Smooth muscle cell (in vitro differentiated cells): ENCODE data around the gene TMEM203. TPM values are rescaled to one million over a fixed set of nuclear protein-coding genes. Genes with fewer than 3 reads are reported as not detected.

Source experiments
- DNase-seq: peaks from one replicate; lab custom pipeline; 2025; ENCODE audit not compliant: unreplicated experiment; lab: John Stamatoyannopoulos, UW
- H2AFZ ChIP-seq: fragments of 200-600 bp; sonication (generic); 2 replicates; pipeline ENCODE4 v1.6.0; 2016; ENCODE audit warnings: antibody characterized with exemption, low read depth, mild to moderate bottlenecking
- H3F3A ChIP-seq: fragments of 200-600 bp; sonication (generic); 2 replicates; pipeline ENCODE4 v1.6.0; 2017; ENCODE audit warnings: antibody characterized with exemption, low read depth
- H3K27ac ChIP-seq: fragments of 200-600 bp; sonication (generic); 2 replicates; pipeline ENCODE4 v1.5.1; 2016; ENCODE audit warnings: low read depth, mild to moderate bottlenecking
- H3K27me3 ChIP-seq: fragments of 200-600 bp; sonication (generic); 2 replicates; pipeline ENCODE4 v1.6.1; 2016; ENCODE audit warnings: low read depth, mild to moderate bottlenecking
- H3K36me3 ChIP-seq: fragments of 200-600 bp; sonication (generic); 2 replicates; pipeline ENCODE4 v1.5.1; 2016; ENCODE audit warnings: low read depth
- H3K4me1 ChIP-seq: fragments of 200-600 bp; sonication (generic); 2 replicates; pipeline ENCODE4 v1.5.1; 2016; ENCODE audit warnings: low read depth
- H3K4me2 ChIP-seq: fragments of 200-600 bp; sonication (generic); 2 replicates; pipeline ENCODE4 v1.6.0; 2016; ENCODE audit warnings: mild to moderate bottlenecking
- H3K4me3 ChIP-seq: fragments of 200-600 bp; sonication (generic); 2 replicates; pipeline ENCODE4 v1.5.1; 2016; ENCODE audit warnings: mild to moderate bottlenecking
- H3K79me2 ChIP-seq: fragments of 200-600 bp; sonication (generic); 2 replicates; pipeline ENCODE4 v1.6.0; 2016; ENCODE audit warnings: low read depth, mild to moderate bottlenecking
- H3K9ac ChIP-seq: fragments of 200-600 bp; sonication (generic); 2 replicates; pipeline ENCODE4 v1.6.0; 2016; ENCODE audit warnings: low read depth
- H3K9me3 ChIP-seq: fragments of 200-600 bp; sonication (generic); replicated peaks from 2 replicates; pipeline ENCODE4 v1.5.1; 2016; ENCODE audit warnings: low read depth
- H4K20me1 ChIP-seq: fragments of 200-600 bp; sonication (generic); 2 replicates; pipeline ENCODE4 v1.6.0; 2016; ENCODE audit warnings: low read depth
- WGBS: methylation state at CpG from one replicate; pipeline ENCODE4 v1.1.7; 2016; ENCODE audit warnings: low lambda C conversion rate; 5-methylcytosine and 5-hydroxymethylcytosine counted together
- polyA plus RNA-seq: library from polyadenylated mRNA; unstranded; fragments of >200 nt; fragmentation: Nextera tagmentation; extraction: Ambion mirVana; gene quantifications from 2 replicates; pipeline ENCODE4 v1.2.1, GENCODE V29; 2016
- total RNA-seq: library from RNA; depleted of rRNA; stranded (reverse); fragments of >200 nt; gene quantifications from 2 replicates; pipeline ENCODE4 v1.2.3, GENCODE V29; 2014
- TF ChIP-seq, protein P1 (sequence below): fragments of 200-600 bp; sonication (generic); IDR thresholded peaks from 2 replicates; pipeline ENCODE4 v1.5.1; 2017; ENCODE audit warnings: borderline replicate concordance, mild to moderate bottlenecking, antibody characterized with exemption; ENCODE audit not compliant: insufficient read depth, poor library complexity, severe bottlenecking

TMEM203 gene
- total and polyA plus RNA-seq, 2 experiments from 2014 or later, result 31.0 to 55.1 TPM

DNA sequence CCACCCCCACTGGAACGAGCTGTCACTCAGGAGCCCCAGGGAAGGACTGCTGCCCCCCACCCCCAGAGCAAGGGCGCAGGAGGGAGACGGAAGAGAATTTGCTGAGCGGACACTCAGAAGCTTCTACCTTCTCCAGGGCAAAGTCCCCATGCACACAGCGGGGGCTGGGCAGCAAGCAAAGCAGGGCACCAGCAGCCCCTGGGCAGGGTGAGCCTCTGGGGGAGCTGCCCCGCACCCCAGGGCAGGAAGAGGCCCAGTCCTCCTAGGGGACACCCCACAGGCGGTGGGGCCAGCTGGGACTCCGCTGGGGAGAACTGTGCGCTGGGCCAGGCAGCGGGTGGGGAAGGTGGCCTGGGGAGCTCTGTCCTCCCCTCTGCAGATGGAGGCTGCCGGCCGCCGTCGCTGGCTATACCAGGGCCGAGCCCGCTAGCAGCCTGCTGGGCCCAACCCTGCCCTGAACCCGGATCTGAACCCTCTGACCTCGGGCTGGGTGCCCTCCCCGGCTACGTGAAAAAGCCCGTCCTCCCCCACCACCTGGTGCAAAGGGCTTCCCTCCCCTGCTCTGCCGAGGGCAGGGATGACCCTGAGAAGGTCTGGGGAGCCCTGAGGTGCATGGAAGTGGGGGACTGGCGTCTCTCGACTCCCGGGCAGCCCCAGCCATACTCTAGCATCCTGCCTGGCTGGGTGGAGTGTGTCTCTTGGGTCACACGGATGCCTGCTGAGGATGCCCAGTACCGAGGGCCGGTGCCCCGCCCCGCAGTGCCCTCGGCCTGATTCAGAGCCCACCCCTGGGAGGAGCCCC lies 24.7 kb upstream of the TMEM203 start:
- no peak overlapping the region for H3K4me2 ChIP-seq
- no peaks in the 10 kb centered on the region for H3F3A ChIP-seq
- 84% methylated on average over 20 of the region's 31 CpGs for WGBS
- TF ChIP-seq, protein P1, sequence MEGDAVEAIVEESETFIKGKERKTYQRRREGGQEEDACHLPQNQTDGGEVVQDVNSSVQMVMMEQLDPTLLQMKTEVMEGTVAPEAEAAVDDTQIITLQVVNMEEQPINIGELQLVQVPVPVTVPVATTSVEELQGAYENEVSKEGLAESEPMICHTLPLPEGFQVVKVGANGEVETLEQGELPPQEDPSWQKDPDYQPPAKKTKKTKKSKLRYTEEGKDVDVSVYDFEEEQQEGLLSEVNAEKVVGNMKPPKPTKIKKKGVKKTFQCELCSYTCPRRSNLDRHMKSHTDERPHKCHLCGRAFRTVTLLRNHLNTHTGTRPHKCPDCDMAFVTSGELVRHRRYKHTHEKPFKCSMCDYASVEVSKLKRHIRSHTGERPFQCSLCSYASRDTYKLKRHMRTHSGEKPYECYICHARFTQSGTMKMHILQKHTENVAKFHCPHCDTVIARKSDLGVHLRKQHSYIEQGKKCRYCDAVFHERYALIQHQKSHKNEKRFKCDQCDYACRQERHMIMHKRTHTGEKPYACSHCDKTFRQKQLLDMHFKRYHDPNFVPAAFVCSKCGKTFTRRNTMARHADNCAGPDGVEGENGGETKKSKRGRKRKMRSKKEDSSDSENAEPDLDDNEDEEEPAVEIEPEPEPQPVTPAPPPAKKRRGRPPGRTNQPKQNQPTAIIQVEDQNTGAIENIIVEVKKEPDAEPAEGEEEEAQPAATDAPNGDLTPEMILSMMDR, result no peak
- H3K27ac ChIP-seq, result no peak overlapping the region
- H3K36me3 ChIP-seq, result no peaks in the 10 kb centered on the region
- H2AFZ ChIP-seq, result no peak overlapping the region
- no peaks in the 10 kb centered on the region for H3K4me1 ChIP-seq
- no peaks in the 10 kb centered on the region for H3K79me2 ChIP-seq
- DNase-seq, result no peak
- H4K20me1 ChIP-seq, result no peaks in the 10 kb centered on the region
- H3K27me3 ChIP-seq, result no peaks in the 10 kb centered on the region
- H3K4me3 ChIP-seq, result no peak overlapping the region
- no peaks in the 10 kb centered on the region for H3K9me3 ChIP-seq
- H3K9ac ChIP-seq, result no peak overlapping the region

DNA sequence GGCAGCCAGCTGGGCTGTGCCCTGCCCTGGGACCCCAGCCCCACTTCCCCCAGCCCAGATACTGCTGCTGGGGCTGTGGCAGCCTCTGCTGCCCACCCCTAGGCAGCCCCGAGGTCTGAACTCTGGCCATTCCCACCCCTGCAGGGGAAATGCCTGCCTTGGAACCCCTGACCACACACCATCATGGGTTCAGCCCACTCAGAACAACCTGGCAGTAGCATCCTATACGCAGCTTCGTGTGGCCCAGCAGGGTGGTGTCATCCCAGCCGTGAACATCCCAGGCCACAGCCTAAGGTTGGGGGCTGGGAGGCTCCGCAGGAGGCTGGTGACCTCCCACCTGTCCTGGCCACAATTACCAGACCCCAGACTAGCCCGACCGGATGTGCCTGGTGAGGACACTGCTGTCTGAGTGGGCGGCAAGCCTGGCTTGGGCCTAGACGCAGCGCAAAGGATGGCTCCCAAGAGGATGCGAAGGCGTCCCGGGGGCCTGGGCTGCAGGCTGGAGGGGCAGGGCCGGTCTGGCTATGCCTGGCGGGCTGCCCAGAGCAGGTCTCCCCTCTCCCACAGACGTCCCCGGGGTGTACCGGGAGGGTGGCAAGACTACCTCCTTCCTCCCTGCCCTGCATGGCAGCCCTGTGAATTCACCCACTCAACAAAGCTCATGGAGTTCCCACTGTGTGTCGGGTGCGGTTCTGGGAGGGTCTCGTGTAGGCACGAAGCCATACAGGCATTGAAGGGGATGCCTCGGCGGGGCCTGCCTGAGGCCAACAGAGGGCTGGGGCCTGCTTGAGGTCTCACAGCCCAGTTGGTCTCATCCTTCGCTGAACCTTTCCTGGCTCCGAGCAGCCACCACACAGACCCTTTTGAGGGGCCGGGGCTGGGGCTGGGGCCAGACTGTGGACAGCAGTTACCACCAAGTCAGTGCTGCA lies 23.8 kb upstream of the TMEM203 start:
- Histone ChIP-seq H4K20me1 (no peaks in the 10 kb centered on the region), H3K9ac (no peak overlapping the region), H3K4me1 (no peaks in the 10 kb centered on the region), H3F3A (no peaks in the 10 kb centered on the region), H3K4me2 (no peak overlapping the region), H3K27ac (no peak overlapping the region), H2AFZ (no peak overlapping the region), H3K4me3 (no peak overlapping the region), H3K27me3 (no peaks in the 10 kb centered on the region), H3K79me2 (no peaks in the 10 kb centered on the region), H3K9me3 (no peaks in the 10 kb centered on the region), H3K36me3 (no peaks in the 10 kb centered on the region)
- 85% methylated on average over 26 of the region's 27 CpGs for WGBS
- no peak for DNase-seq
- TF ChIP-seq, protein P1, result no peak

DNA sequence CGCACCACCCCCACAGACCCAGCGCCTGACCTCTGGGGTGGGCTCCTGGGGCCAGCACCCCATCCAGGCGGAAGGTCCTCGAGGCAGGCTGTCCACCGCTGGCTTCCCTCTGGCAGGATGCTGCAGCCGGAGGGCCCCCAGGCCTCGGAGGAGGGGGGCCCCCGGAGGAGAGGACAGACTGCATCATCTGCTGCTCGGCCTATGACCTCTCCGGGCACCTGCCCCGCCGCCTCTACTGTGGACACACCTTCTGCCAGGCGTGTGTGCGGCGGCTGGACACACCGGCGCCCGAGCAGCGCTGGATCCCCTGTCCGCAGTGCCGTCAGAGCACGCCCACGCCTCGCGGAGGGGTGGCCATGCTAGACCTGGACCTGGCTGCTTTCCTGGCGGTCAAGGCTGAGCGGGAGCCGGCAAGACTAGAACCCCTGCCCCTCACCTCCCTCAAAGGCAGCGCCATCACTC lies 23.1 kb upstream of the TMEM203 start:
- Histone ChIP-seq H3F3A (no peaks in the 10 kb centered on the region), H3K9me3 (no peaks in the 10 kb centered on the region), H3K4me1 (no peaks in the 10 kb centered on the region), H3K36me3 (no peaks in the 10 kb centered on the region), H3K9ac (no peak overlapping the region), H3K4me2 (no peak overlapping the region), H4K20me1 (no peaks in the 10 kb centered on the region), H3K27me3 (no peaks in the 10 kb centered on the region), H2AFZ (no peak overlapping the region), H3K27ac (no peak overlapping the region), H3K4me3 (no peak overlapping the region), H3K79me2 (no peaks in the 10 kb centered on the region)
- 94% methylated on average over 27 of the region's 29 CpGs for WGBS
- no peak for DNase-seq
- TF ChIP-seq, protein P1, result no peak
